ENCODE data around the gene XPO4.

XPO4 gene

GRCh38 chr13:20840568-20840967 is 62.0 kb downstream of the XPO4 start:
- TF ChIP-seq, protein P1, sequence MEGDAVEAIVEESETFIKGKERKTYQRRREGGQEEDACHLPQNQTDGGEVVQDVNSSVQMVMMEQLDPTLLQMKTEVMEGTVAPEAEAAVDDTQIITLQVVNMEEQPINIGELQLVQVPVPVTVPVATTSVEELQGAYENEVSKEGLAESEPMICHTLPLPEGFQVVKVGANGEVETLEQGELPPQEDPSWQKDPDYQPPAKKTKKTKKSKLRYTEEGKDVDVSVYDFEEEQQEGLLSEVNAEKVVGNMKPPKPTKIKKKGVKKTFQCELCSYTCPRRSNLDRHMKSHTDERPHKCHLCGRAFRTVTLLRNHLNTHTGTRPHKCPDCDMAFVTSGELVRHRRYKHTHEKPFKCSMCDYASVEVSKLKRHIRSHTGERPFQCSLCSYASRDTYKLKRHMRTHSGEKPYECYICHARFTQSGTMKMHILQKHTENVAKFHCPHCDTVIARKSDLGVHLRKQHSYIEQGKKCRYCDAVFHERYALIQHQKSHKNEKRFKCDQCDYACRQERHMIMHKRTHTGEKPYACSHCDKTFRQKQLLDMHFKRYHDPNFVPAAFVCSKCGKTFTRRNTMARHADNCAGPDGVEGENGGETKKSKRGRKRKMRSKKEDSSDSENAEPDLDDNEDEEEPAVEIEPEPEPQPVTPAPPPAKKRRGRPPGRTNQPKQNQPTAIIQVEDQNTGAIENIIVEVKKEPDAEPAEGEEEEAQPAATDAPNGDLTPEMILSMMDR (IDR thresholded peaks at IDR 0.05; ENCODE audit: borderline replicate concordance, insufficient read depth, low read depth, low read length), result no peak
- no peak overlapping the region for H3K4me3 ChIP-seq (ENCODE audit: low read depth, low read length)

DNA sequence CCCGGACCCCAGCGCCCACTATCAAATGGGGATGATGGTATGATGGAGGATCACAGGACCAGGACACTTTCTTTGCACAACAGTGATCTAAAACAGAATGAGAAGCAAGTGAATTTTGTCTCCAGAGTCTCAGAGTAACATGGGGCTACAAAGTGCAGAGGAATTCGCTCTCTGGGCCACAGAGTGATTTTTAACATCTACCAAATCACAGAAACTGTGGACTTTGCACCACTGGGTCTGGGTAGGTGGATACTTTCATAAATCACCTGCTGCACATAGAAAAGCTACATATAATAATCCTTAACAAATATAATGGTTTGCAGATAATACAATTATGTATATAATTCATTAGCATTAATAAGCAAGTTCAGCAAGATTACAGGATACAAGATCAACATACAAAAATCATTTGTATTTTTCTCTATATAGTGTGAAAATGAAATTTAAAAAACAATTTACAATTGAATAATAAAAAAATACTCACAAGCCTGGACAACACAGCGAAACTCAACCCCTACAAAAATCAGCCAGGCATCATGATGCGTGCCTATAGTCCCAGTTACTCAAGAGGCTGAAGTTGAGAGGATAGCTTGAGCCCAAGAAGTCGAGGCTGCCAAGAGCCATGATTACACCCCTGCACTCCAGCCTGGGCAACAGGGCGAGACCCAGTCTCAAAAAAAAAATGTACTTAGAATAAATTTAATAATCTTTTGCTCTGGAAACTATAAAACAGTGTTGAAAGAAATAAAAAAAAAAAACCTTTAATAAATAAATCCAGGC is 68.5 kb downstream of the XPO4 start:
- H3K4me3 ChIP-seq (ENCODE audit: low read depth, low read length), result no peak overlapping the region
- TF ChIP-seq, protein P1 (IDR thresholded peaks at IDR 0.05; ENCODE audit: borderline replicate concordance, insufficient read depth, low read depth, low read length), result no peak

DNA sequence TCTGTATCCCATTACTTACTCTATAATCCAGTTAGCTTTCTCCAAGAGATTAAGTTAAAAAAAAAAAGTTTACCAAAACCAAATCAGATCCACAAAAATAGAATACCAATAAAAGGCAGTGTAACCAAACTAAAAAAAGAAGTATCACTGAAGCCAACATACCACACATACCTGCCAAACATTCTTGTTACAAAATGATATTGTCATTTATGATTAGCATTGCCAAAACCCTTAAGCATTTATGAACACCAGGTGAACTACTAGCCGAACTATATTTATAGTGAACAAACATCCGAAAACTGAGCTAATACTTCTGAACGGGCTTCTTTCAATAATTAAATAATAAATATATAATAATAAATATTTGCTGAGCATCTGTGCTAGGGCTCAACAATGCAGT is 69.7 kb downstream of the XPO4 start:
- TF ChIP-seq, protein P1 (IDR thresholded peaks at IDR 0.05; ENCODE audit: borderline replicate concordance, insufficient read depth, low read depth, low read length), result no peak
- no peak overlapping the region for H3K4me3 ChIP-seq (ENCODE audit: low read depth, low read length)

- TF ChIP-seq, protein P1 (IDR thresholded peaks at IDR 0.05; ENCODE audit: borderline replicate concordance, insufficient read depth, low read depth, low read length), result no peak
- no peak overlapping the region for H3K4me3 ChIP-seq (ENCODE audit: low read depth, low read length)
Measured at GRCh38 chr13:20831933-20832332, 70.6 kb downstream of the XPO4 start.

DNA sequence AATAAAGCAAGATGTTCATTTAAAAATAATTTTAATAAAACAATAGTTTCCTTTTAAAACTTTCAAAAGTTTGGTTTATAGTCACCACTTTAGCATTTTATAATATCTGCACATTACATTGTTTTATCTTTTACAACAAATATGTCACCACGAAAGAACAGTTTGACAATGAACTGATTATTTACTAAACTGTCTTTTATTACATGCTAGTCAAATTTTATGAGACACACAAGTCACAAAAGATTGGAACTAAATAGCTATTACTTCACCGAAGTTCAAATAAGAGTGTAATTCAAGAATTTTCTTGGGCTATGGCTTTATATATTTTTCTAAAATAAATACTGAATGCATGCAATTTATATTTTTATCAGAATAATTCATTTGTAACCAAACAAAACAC is 71.3 kb downstream of the XPO4 start:
- H3K4me3 ChIP-seq (ENCODE audit: low read depth, low read length), result no peak overlapping the region
- TF ChIP-seq, protein P1 (IDR thresholded peaks at IDR 0.05; ENCODE audit: borderline replicate concordance, insufficient read depth, low read depth, low read length), result no peak

- H3K4me3 ChIP-seq (ENCODE audit: low read depth, low read length), result no peak overlapping the region
- TF ChIP-seq, protein P1 (IDR thresholded peaks at IDR 0.05; ENCODE audit: borderline replicate concordance, insufficient read depth, low read depth, low read length), result peak; percentile 66; the same call in 1 of the 2 replicates
Measured at GRCh38 chr13:20828539-20829364, 73.8 kb downstream of the XPO4 start.
